Measurements from ENCODE around the gene EAF2.

- TF ChIP-seq, protein P1, sequence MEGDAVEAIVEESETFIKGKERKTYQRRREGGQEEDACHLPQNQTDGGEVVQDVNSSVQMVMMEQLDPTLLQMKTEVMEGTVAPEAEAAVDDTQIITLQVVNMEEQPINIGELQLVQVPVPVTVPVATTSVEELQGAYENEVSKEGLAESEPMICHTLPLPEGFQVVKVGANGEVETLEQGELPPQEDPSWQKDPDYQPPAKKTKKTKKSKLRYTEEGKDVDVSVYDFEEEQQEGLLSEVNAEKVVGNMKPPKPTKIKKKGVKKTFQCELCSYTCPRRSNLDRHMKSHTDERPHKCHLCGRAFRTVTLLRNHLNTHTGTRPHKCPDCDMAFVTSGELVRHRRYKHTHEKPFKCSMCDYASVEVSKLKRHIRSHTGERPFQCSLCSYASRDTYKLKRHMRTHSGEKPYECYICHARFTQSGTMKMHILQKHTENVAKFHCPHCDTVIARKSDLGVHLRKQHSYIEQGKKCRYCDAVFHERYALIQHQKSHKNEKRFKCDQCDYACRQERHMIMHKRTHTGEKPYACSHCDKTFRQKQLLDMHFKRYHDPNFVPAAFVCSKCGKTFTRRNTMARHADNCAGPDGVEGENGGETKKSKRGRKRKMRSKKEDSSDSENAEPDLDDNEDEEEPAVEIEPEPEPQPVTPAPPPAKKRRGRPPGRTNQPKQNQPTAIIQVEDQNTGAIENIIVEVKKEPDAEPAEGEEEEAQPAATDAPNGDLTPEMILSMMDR (IDR thresholded peaks at IDR 0.05), result no peak
- TF ChIP-seq POLR2A (IDR thresholded peaks at IDR 0.05), result no peak
These were observed 89.7 kb downstream of the EAF2 start for GRCh38 chr3:121924734-121925133.

Measured in esophagus squamous epithelium (tissue), 4 donors.